Activated naive CD4-positive, alpha-beta T cell treated with anti-CD3 and anti-CD28 coated beads for 36 hours (primary cell): ENCODE data around the gene DPP8. TPM values are rescaled to one million over a fixed set of nuclear protein-coding genes. Genes with fewer than 3 reads are reported as not detected.

ENCODE experiments used
- CTCF ChIA-PET: fragments of 350-600 bp; sonication (Branson Sonifier 250); formaldehyde crosslinking; loops from one replicate; lab custom pipeline; 2021; ENCODE audit warnings: antibody characterized with exemption; lab: Charles Lee
- DNase-seq: peaks from one replicate; pipeline ENCODE4 v3.0.0-alpha.2; 2020
- H3K27ac Mint-ChIP-seq: one replicate; pipeline ENCODE4 v1.8.0; 2021; ENCODE audit warnings: mild to moderate bottlenecking, mixed read lengths
- H3K27me3 Mint-ChIP-seq: one replicate; pipeline ENCODE4 v1.8.0; 2021; ENCODE audit warnings: low read depth, mixed read lengths
- H3K36me3 Mint-ChIP-seq: one replicate; pipeline ENCODE4 v1.8.0; 2021; ENCODE audit warnings: low read depth, mixed read lengths
- H3K4me1 Mint-ChIP-seq: one replicate; pipeline ENCODE4 v1.8.0; 2021; ENCODE audit warnings: low read depth, mixed read lengths
- H3K4me3 Mint-ChIP-seq: one replicate; pipeline ENCODE4 v1.8.0; 2021; ENCODE audit warnings: mild to moderate bottlenecking, moderate library complexity, mixed read lengths
- H3K9me3 Mint-ChIP-seq: one replicate; pipeline ENCODE4 v1.8.0; 2021; ENCODE audit warnings: mixed read lengths
- intact Hi-C: fragments of 100-400 bp; cut with micrococcal nuclease; formaldehyde crosslinking; loops from one replicate; pipeline ENCODE4 v1.15.1; 2023
- total RNA-seq, 2 experiments: library from RNA; stranded (reverse); gene quantifications; one replicate each; pipeline ENCODE4 v1.2.3, GENCODE V29; 2021

The DPP8 gene
- total RNA-seq, 2 experiments from 2014 or later = 23.0 to 24.9 TPM

- H3K27me3 Mint-ChIP-seq = no peaks in the 10 kb centered on the region
- DNase-seq = no peak
- no peaks in the 10 kb centered on the region for H3K9me3 Mint-ChIP-seq
- intact Hi-C loops = no loop called here
- H3K4me3 Mint-ChIP-seq = no peak overlapping the region
- no peaks in the 10 kb centered on the region for H3K36me3 Mint-ChIP-seq
- peaks cover 7% of the 10 kb centered on the region for H3K4me1 Mint-ChIP-seq
- H3K27ac Mint-ChIP-seq = no peak overlapping the region
- CTCF ChIA-PET = no interaction called here
These were observed 3.9 kb upstream of the DPP8 start for GRCh38 chr15:65521350-65521749.

DNA sequence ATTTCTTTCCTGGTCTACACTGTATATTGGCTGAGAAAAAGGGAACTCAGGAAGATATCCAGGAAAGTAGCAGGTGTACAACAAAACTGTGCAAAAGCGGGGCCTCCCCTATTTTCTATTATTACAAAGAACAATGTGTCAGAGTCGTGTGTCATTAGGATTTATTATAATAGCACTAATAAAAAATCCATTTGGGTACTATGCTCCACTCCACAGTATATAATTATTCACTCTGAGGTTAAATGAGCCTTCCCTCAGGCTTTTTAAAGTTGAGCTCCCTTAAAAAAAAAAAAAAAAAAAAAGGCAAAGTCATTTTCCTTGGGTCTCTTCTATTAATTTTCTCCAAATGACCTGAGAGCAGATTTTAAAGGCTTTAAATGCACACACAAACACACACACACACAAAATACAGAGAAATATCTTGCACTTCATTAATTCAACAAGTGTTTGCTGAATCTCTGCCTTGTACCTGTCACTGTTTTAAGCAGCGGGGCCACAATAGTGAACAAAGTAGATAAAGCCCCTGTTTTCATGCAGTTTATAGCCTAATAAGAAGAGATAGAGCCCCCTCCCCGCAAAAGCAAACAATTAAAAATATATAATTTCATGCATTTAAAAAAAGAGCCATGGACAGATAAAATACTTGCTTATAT lies 1.3 kb upstream of the DPP8 start:
- CTCF ChIA-PET = interaction anchor here (0.6 to 1.4 kb wide), 3 partner anchors 9 to 1504 kb away, joined by 3 to 10 read pairs (median 5); no protein-coding TSS in a partner anchor
- Mint-ChIP-seq H3K9me3 (no peaks in the 10 kb centered on the region), H3K4me3 (no peak overlapping the region), H3K27ac (no peak overlapping the region), H3K27me3 (no peaks in the 10 kb centered on the region), H3K4me1 (peaks cover 27% of the 10 kb centered on the region), H3K36me3 (no peaks in the 10 kb centered on the region)
- intact Hi-C loops = no loop called here
- DNase-seq = no peak

DNA sequence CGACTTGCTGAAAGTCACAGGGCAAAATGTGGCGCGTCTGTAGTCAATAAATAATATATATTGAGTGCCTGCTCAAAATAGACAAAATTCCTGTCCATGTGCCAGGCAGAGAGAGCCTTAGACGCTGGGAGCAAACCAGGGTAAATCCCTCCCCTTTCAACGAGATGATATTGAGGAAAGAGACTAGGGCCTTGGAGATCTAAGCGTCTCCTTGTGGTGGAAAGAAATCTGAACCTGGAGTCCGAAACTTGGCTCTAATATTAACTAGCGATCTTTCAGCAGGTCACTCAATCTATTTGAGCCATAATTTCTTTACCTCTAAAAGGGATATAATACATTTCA lies 348 bp upstream of the DPP8 start:
- Mint-ChIP-seq H3K27ac (peak overlapping the region; percentile 88), H3K36me3 (no peaks in the 10 kb centered on the region), H3K9me3 (no peaks in the 10 kb centered on the region), H3K4me1 (peaks cover 30% of the 10 kb centered on the region), H3K4me3 (peak overlapping the region; percentile 95), H3K27me3 (no peaks in the 10 kb centered on the region)
- CTCF ChIA-PET = interaction anchor here (0.7 to 1.4 kb wide), 2 partner anchors 10 to 1505 kb away, joined by 3 to 10 read pairs; no protein-coding TSS in a partner anchor
- intact Hi-C loops = loop anchor here (1.0 to 2.0 kb wide), 7 partner anchors 12 to 986 kb away; partner anchors contain the start of genes HACD3, INTS14, RAB11A and RNU5B-1
- DNase-seq = no peak

- CTCF ChIA-PET = interaction anchor here (0.6 to 1.6 kb wide), 6 partner anchors 14 to 777 kb away, joined by 3 to 6 read pairs (median 5); no protein-coding TSS in a partner anchor
- intact Hi-C loops = no loop called here
- Mint-ChIP-seq H3K27ac (no peak overlapping the region), H3K36me3 (peaks cover 12% of the 10 kb centered on the region), H3K27me3 (no peaks in the 10 kb centered on the region), H3K9me3 (no peaks in the 10 kb centered on the region), H3K4me3 (no peak overlapping the region), H3K4me1 (peaks cover 39% of the 10 kb centered on the region)
- DNase-seq = no peak
These were observed 4.6 kb downstream of the DPP8 start for GRCh38 chr15:65512807-65513416.

DNA sequence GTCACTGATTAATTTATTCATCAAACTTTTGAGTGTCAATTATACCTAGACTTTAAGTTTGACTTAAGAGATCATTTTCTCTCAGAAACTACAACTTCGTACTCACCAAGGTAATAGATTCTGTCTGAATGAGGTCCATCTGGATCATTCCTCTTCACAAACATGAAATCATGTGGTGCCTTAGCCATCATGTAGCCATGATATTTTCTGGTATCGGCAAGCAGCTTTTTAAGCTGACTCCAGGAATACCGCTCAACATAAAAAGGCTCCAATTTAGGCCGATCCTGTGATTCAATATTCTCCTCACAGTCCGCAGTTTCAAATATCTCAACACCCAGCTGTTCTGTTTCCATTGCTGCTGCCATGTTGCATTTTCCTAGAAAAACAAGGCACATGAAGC lies 5.3 kb downstream of the DPP8 start:
- CTCF ChIA-PET = interaction anchor here (0.7 kb wide), 1 partner anchor 778 kb away, joined by 5 read pairs; no protein-coding TSS in a partner anchor
- H3K9me3 Mint-ChIP-seq = no peaks in the 10 kb centered on the region
- intact Hi-C loops = no loop called here
- H3K4me3 Mint-ChIP-seq = no peak overlapping the region
- DNase-seq = no peak
- peaks cover 36% of the 10 kb centered on the region for H3K4me1 Mint-ChIP-seq
- peaks cover 15% of the 10 kb centered on the region for H3K36me3 Mint-ChIP-seq
- H3K27me3 Mint-ChIP-seq = no peaks in the 10 kb centered on the region
- no peak overlapping the region for H3K27ac Mint-ChIP-seq

- CTCF ChIA-PET = no interaction called here
- intact Hi-C loops = no loop called here
- no peak for DNase-seq
- Mint-ChIP-seq H3K36me3 (peaks cover 19% of the 10 kb centered on the region), H3K9me3 (no peaks in the 10 kb centered on the region), H3K27ac (no peak overlapping the region), H3K4me3 (no peak overlapping the region), H3K27me3 (no peaks in the 10 kb centered on the region), H3K4me1 (peaks cover 16% of the 10 kb centered on the region)
These were observed 8.2 kb downstream of the DPP8 start for GRCh38 chr15:65509321-65509720.

DNA sequence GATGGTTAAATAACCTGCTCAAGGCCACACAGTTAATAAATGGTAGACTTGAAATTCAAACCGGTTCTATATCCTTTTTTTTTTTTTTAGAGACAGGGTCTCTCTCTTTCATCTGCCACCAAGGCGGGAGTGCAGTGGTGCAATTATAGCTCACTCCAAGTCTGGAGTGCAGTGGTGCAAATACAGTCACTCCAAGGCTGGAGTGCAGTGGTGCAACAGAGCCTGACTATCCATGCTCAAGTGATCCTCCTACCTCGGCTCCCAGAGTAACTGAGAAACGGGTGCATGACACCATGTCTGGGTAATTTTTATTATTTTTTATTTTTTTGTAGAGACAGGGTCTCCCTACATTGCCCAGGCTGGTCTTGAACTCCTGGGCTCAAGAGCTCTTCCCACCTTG lies 23.4 kb downstream of the DPP8 start:
- Mint-ChIP-seq H3K9me3 (no peaks in the 10 kb centered on the region), H3K4me3 (no peak overlapping the region), H3K27me3 (no peaks in the 10 kb centered on the region), H3K36me3 (peaks cover 16% of the 10 kb centered on the region), H3K27ac (no peak overlapping the region), H3K4me1 (no peaks in the 10 kb centered on the region)
- CTCF ChIA-PET = no interaction called here
- intact Hi-C loops = no loop called here
- no peak for DNase-seq

GRCh38 chr15:65484876-65485275 lies 32.6 kb downstream of the DPP8 start:
- no peak for DNase-seq
- Mint-ChIP-seq H3K4me3 (no peak overlapping the region), H3K27ac (no peak overlapping the region), H3K36me3 (peaks cover 22% of the 10 kb centered on the region), H3K27me3 (no peaks in the 10 kb centered on the region), H3K4me1 (no peaks in the 10 kb centered on the region), H3K9me3 (no peaks in the 10 kb centered on the region)
- intact Hi-C loops = no loop called here
- CTCF ChIA-PET = no interaction called here

DNA sequence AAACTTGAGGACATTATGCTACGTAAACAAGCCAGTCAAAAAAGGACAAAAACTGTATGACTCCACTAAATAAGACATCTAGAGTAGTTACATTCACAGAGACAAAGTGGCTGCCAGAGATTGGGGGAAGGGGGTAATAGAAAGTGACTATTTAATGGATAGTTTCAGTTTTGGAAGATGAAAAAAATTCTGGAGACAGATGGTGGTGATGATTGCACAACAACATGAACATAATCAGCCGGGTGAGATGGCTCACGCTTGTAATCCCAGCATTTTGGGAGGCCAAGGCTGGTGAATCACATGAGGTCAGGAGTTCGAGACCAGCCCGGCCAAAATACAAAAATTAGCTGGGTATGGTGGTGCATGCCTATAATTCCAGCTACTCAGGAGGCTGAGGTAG lies 40.6 kb downstream of the DPP8 start:
- intact Hi-C loops = no loop called here

DNA sequence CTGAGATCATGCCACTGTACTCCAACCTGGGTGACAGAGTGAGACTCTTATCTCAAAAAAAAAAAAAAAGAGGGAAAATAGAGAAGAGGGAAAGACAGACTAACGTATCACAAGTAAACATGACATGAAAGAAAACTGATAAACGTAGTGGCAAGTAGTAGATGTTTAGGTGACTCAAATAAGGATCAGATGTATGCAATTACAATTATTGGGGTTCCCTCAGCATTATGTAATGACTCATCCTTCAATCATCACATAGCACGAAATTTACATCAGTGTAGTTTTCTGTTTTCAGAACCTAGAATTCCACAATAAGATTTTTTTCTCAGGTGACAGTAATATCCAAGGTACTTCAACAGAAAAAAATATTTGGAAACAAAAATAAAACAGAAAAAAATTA lies 46.6 kb downstream of the DPP8 start:
- intact Hi-C loops = no loop called here

More for the DNA sequence above, 40.6 kb downstream of the DPP8 start:
- CTCF ChIA-PET = no interaction called here
- no peak for DNase-seq
- Mint-ChIP-seq H3K36me3 (peaks cover 14% of the 10 kb centered on the region), H3K27me3 (no peaks in the 10 kb centered on the region), H3K4me1 (no peaks in the 10 kb centered on the region), H3K4me3 (no peak overlapping the region), H3K27ac (no peak overlapping the region), H3K9me3 (no peaks in the 10 kb centered on the region)

DNA sequence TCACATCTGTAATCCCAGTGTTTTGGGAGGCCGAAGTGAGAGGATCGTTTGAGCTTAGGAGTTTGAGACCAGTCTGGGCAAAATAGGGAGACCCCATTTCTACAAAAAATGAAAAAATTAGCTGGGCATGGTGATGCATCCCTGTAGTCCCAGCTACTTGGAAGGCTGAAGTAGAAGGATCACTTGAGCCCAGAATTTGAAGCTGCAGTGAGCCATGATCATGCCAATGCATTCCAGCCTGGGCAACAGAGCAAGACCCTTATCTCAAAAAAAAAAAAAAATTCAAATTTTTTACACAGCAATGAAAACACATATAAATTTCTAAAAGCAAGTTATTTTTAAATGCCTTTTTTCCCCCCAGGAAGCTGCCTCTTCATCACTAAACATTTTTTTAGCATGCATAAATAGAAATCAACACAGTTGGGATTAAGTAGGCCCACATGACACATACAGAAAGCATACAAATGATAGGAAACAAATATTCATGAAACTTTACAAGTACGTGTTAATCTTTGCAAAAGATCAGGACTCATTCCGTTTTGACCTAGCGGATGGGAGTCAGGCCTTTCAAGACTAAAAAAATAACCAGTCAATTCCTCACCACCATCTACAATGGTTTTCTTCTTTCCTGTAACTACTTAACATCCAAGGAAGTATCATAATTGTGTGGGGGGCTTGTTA lies 49.1 kb downstream of the DPP8 start:
- peaks cover 25% of the 10 kb centered on the region for H3K36me3 Mint-ChIP-seq
- no peak overlapping the region for H3K4me3 Mint-ChIP-seq
- H3K4me1 Mint-ChIP-seq = no peaks in the 10 kb centered on the region
- intact Hi-C loops = no loop called here
- no peak overlapping the region for H3K27ac Mint-ChIP-seq
- CTCF ChIA-PET = interaction anchor here (0.6 kb wide), 1 partner anchor 252 kb away, joined by 4 read pairs; no protein-coding TSS in a partner anchor
- H3K9me3 Mint-ChIP-seq = no peaks in the 10 kb centered on the region
- DNase-seq = no peak
- no peaks in the 10 kb centered on the region for H3K27me3 Mint-ChIP-seq

More for the DNA sequence above, 46.6 kb downstream of the DPP8 start:
- Mint-ChIP-seq H3K27ac (no peak overlapping the region), H3K4me3 (no peak overlapping the region), H3K27me3 (no peaks in the 10 kb centered on the region), H3K36me3 (peaks cover 21% of the 10 kb centered on the region), H3K9me3 (no peaks in the 10 kb centered on the region), H3K4me1 (no peaks in the 10 kb centered on the region)
- no peak for DNase-seq
- CTCF ChIA-PET = no interaction called here

GRCh38 chr15:65466901-65467300 lies 50.6 kb downstream of the DPP8 start:
- Mint-ChIP-seq H3K9me3 (no peaks in the 10 kb centered on the region), H3K4me3 (no peak overlapping the region), H3K27me3 (no peaks in the 10 kb centered on the region), H3K4me1 (peaks cover 2% of the 10 kb centered on the region), H3K27ac (no peak overlapping the region), H3K36me3 (peaks cover 18% of the 10 kb centered on the region)
- intact Hi-C loops = no loop called here
- no peak for DNase-seq
- CTCF ChIA-PET = interaction anchor here (0.7 to 1.4 kb wide), 3 partner anchors 14 to 559 kb away, joined by 3 to 5 read pairs (median 4); no protein-coding TSS in a partner anchor
